Hepatic stellate cell (primary cell): Measurements from ENCODE around the gene PTPN12.
"Not testable (repeated sequence)": the region's sequence is repeated elsewhere in the genome, so short reads cannot be mapped to it uniquely, and the experiment has no call there.

ENCODE experiments used
- DNase-seq: peaks from one replicate; pipeline ENCODE4 v3.0.0; 2011; ENCODE audit warnings: low spot score

The PTPN12 gene

DNA sequence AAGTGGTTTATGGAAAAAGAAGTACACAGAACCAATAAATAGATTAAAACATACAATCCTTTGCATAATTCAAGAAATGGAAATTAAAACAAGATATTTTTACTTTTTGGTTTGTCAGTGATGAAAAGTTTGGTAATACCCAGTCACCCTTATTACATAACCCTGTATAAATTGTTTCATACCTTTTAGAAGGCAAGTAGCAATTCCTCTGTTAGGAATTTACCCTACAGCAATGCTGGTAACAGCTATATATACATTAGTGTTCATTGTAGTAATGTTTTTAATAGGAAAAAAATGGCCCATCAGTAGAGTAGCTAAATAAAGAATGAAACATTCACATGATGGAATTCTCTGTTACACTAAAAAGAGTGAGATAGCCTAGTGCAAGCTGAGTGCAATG, 42.7 kb downstream of the PTPN12 start:
- no peak for DNase-seq

DNA sequence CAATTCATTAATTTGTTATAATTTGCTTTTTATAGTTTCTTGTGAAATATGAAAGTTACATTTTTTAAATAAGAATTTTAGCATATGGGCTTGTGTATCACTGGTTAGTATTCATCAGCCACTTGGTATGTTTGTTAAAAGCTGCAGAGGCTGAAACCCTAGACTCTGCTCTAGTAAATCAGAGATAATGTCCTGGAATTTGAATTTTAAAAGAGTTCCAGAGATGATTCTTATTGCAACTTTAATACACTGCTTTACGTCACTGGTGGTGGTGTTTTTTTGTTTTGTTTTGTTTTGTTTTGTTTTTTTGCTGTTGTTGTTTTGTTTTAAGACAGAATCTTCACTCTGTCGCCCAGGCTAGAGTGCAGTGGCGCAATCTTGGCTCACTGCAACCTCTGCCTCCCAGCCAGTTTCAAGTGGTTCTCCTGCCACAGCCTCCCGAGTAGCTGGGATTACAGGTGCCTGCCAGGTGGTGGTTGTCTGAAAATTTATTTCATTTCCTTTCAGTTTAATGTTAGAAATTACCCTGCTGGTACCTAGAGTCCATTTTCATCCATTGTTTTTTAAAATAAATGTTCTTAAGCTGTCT, 43.8 kb downstream of the PTPN12 start:
- no peak for DNase-seq

GRCh38 chr7:77587272-77587671, 50.2 kb downstream of the PTPN12 start:
- DNase-seq: no peak

DNA sequence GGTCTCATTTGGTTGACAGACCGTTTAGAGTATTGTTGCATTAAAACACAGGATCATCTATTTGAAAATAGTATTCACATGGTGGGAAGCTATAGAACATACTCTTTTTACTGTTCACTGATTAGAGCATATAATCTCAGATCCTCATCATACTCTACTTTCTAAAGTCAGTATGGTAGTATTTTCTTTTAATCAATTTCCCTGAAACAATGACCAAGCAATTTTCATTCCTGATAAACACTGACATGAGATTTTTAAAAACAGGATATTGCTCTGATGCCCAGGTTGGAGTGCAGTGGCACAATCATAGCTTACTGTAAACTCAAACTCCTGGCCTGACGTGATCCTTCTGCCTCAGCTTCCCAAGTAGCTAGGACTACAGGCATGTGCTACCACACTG, 63.9 kb downstream of the PTPN12 start:
- no peak for DNase-seq

DNA sequence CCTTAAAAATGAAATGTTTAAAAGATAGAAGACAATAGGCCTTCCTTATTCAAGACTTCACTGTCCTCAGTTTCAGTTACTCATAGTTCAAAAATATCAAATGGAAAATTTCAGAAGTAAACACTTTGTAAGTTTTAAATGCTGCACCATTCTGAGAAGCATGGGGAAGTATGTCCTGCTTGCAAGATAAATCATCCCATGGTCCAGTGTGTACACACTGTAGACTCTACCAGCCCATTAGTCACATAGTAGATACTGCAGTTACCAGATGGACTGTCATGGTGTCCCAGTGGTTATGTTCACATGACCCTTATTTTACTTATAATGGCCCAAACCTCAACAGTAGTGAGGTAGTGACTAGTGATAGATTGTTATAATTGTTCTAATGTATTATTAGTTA, 69.5 kb downstream of the PTPN12 start:
- no peak for DNase-seq

- no peak for DNase-seq
Observed at GRCh38 chr7:77619314-77619713, 82.2 kb downstream of the PTPN12 start.

GRCh38 chr7:77626586-77627308, 89.7 kb downstream of the PTPN12 start:
- DNase-seq: no peak

GRCh38 chr7:77627309-77627676, 90.2 kb downstream of the PTPN12 start:
- no peak for DNase-seq

DNA sequence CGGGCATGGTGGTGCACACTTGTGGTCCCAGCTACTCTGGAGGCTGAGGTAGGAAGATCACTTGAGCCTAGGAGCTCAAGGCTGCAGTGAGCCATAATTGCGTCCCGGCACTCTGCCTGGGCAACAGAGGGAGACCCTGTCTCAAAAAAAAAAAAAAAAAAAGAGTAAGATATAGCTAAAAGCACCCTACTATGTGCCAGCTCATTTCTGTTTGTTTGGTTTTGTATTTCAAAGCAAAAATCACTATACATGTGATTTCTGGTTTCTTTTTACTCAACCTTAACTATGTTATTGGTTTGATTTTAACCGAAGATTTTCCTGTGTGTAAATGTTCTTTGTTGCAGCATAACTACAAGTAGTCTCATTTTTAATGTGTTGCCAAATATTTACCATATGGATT, 92.7 kb downstream of the PTPN12 start:
- no peak for DNase-seq

- DNase-seq: no peak
Observed at GRCh38 chr7:77631820-77632219, 94.7 kb downstream of the PTPN12 start.

DNA sequence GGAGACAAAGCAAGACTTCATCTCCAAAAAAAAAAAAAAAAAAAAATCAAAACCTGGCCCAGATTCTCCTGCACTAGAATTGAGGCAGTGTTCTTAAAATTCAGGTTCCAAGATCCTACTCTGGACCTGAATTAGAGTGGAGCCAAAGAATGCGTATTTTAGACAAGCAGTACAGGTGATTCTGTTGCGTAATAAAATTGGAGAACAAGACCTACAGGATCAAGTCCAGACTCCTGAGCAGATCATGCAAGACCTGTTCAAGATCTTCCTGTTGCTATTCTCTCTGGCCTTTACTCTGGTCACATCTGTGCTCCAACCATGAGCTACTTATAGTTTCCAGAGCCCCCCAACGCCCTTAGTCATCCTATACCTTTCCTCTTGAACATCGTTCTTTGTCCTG, 107.7 kb downstream of the PTPN12 start:
- no peak for DNase-seq

- DNase-seq: no peak
Observed at GRCh38 chr7:77648742-77649338, 111.7 kb downstream of the PTPN12 start.

DNA sequence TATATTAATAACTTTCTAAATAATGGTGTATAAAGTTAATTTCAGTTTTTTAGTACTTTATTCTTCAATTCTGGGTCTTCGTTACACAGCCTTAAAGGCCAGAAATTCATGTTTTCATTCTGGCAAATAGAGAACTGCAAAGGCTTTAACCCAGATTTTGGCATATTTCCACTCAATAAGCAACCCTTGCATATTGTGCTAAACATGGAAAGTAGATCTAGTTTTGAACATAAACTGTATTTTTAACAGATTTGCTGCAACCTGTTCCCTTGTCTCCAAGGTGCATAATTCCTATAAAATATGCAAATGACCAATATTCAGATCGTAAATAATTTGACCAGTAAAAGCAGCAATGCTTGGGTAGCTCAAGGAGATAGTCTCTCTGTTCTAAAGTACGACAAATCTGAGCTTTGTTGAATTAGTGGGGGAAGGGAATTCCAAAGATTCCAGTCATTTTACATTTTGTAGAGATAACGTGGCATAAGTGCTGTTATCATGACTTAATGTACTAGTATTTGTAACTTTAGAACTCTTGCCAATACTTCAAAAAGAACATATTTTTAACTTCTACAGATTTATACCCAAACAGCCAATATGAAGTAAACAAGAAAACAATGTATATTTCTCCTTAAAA, 112.7 kb downstream of the PTPN12 start:
- DNase-seq: peak; percentile 51

DNA sequence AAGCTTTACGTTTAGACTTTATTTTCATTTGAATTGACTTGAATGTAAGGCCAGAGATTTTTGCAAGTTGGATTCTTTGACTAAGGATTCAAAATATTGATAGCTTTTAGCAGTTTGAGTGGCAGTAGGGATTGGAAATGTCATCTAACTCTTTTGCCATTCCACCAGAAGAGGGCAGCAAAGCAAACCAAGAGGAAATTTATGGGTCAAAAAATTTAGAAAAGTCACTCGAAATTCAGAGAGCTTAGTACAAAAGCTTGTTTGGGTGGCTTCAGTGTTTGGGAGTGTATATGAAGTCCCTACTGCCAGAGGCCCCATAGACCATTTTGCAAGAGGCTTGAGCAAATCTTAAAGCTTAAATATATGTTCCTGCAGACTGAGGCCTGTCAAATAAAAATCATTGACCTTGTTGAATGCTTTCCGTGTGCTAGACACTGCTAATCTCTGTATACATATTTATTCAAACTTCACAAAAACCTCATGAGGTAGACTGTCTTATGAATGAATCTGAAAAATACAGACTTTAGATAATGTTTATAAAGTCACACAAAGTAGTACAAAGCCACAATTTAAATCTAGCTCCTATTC, 114.6 kb downstream of the PTPN12 start:
- peak; percentile 51 for DNase-seq

- DNase-seq: not testable (repeated sequence)
Observed at GRCh38 chr7:77652826-77653225, 115.7 kb downstream of the PTPN12 start.

DNA sequence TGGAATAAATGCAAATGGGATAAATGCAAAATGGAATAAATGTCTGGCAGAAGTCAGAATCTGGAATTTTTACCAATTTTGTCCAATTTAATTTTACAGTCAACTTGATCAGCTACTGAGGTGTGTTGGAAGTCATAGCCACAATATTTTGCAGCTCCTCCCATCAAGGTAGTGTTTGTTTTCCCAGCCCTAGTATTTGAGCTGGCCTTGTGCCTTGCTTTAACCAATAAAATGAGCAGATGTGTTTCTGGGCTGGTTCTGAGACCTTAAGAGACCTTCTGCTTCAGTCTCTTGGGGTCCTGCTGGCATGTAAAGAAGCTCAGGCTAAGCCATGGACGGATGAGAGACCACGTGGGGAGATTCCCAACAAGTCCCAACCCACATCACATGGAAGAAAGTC, 116.5 kb downstream of the PTPN12 start:
- DNase-seq: no peak

DNA sequence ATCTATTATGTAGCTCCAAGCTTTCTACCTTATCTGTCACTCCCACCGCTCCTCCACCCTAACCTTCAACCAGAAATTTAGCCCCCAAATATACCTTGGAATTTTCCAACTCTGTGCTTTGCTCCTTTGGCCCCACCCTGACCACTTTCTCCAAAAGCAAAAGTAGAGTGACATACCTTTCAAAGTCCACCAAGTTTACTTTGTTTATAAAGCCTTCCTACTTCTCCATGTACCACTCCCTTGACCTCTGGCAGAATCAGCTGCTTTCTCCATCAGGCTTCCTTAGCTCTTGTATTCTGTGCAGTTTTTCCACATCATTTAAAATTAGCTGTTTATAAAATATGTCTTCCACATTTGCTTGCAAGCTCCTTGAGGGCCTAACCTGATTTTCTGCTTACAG, 118.3 kb downstream of the PTPN12 start:
- no peak for DNase-seq

GRCh38 chr7:77655836-77656455, 118.9 kb downstream of the PTPN12 start:
- DNase-seq: no peak

DNA sequence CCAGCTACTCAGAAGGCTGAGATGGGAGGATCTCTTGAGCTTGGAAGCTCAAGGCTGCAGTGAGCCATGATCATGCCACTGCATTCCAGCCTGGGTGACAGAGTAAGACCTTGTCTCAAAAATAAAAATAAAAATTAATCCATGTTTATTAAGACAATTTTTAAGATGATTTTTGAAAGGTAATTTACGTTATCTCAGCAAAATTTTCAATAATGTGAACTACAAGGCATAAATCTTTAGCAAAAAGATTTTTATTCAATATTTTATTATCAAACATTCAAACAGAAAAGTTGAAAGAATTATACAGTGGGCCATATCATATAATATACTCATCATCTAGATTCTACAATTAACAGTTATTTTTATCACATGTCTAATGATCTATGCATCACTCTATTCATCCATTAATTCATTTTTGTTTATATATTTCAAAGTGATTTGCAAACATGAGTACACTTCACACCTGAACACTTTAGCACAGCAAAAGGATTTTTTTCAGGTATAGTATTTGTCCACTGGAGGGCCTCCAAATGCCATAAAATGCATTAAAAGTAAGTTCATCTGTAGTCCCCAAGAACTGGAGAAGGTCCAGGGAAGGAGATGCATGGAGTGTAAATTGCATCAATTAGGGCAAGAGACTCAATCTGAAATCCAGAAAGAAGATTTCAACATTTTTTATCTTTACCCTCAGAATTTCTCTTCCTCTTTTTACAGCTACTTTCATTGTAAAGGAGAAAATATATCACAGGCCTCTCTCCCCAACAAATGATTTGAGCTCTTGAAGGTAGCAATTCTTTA, 120.5 kb downstream of the PTPN12 start:
- peak; percentile 23 for DNase-seq

DNA sequence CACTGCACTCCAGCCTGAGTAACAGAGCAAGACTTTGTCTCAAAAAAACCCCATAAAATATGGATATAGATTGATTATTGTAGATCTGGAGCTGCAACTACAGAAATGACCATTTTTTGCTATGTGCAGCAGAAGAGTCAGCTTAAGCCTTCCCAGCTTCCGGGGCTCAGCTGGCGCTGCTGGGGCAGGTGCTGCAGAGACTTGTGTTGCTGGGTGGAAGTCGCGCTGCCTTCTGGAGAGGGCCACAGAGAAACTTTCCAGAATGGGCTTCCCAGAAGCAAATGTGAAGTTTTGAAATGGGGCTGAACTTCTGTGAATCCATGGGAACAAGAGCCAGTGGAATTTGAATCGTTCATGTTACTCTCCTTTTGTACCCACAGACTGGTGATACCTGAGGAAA, 121.8 kb downstream of the PTPN12 start:
- no peak for DNase-seq

DNA sequence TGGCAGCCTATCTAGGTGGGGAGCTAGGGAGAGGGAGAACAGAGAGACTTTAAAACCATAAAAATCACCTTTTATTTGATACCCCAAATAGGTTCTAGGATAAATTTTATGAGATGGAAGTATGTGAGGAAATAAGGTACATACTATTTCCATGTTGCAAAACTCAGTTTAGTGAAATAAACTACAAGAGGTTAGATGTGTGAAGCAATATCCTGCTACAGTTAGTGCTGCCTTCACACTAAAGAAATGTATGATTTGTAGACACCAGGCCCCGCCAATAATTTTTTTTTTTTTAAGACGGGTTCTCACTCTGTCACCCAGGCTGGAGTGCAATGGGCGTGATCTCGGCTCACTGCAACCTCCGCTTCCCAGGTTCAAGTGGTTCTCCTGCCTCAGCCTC, 124.7 kb downstream of the PTPN12 start:
- DNase-seq: no peak

GRCh38 chr7:77662869-77663268, 125.8 kb downstream of the PTPN12 start:
- DNase-seq: no peak
